ENCODE data around the gene HCFC1R1. TPM values are rescaled to one million over a fixed set of nuclear protein-coding genes. Genes with fewer than 3 reads are reported as not detected.
A peak's percentile ranks its signal among the peaks of the same experiment; 100 is the strongest.

The HCFC1R1 gene
- total and polyA plus RNA-seq, 8 donors: 25.1 to 66.6 (median 32.8) TPM

DNA sequence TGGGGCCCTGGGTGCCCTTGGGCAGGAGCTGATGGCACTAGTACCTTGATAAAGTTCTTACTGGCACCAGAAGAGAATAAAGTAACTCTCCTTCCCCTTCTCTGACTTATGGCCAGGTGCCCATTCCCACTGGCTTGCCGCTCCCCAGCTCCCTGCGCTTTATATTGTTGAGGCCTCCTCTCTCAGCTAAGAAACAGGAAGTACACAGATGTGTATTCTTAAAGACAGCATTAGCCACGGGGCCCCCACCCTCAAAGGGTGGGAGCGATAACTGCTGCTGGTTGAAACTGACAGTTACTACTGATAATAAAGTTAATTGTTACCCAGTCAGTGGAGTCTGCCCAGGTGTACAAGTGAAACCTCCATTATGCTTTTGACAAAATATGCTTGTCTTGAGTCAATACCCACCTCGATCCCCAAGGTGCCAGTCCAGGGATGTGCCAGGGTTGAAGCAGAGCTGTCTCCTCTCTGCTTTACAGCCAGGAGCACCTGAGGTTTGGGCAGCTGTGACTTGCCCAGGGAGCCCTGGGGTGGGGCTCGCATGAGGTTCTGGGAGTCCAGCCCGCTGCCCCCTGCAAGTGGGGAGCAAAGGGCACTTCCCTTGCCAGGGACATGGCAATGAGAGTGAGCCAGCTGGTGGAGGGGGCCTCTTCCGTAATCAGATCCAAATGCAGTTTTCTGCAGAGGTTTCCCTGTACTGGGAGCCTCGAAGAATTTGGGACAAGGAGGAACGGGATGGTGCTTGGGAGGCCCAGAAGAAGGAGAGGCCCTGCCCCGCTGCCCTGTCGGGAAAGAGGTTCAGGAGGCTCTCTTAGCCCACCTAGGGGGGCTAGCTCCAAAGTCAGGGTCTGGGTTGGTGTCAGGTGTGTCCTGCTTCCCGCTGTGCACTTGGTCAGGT, 16.4 kb downstream of the HCFC1R1 start:
- Histone ChIP-seq H3K27ac (peak overlapping the region in 1 of 2 donors; percentile 89), H3K4me3 (peak overlapping the region in 1 of 2 donors; percentile 26), H3K4me1 (peaks cover 7 to 60% of the 10 kb centered on the region in 2 donors)

DNA sequence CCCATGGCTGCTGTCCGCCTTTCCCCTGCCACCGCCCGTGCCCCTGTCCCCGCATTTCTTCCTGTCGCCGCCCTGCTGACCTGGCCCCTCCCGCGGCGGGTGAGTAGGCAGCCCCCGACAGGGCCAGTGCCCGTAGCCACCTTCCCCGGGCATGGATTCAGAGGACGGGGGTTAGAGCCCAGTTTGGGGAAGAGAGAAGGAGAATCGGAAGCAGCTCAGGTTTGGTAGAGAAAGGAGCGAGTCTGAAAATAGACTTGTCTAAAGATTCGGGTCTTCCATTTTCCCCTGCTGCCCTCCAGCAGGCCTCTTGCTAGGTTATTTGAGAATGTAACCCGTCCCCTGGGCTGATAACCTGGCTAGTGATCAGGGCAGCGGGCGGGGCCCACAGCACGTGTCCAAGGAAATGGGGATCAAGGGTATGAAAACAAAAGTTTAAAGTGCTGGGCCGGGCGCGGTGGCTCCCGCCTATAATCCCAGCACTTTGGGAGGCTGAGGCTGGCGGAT, 18.9 kb downstream of the HCFC1R1 start:
- Histone ChIP-seq H3K9me3 (no peaks in the 10 kb centered on the region), H3K36me3 (no peaks in the 10 kb centered on the region), H3K27ac (peak overlapping the region; percentile 5 to 89), H3K27me3 (peaks cover 6 to 60% of the 10 kb centered on the region in 2 donors), H3K4me3 (peak overlapping the region; percentile 17 to 47), H3K4me1 (peaks cover 7 to 54% of the 10 kb centered on the region in 2 donors)
- intact Hi-C loops (cut with DNase I): no loop called here
- TF ChIP-seq, protein P1, sequence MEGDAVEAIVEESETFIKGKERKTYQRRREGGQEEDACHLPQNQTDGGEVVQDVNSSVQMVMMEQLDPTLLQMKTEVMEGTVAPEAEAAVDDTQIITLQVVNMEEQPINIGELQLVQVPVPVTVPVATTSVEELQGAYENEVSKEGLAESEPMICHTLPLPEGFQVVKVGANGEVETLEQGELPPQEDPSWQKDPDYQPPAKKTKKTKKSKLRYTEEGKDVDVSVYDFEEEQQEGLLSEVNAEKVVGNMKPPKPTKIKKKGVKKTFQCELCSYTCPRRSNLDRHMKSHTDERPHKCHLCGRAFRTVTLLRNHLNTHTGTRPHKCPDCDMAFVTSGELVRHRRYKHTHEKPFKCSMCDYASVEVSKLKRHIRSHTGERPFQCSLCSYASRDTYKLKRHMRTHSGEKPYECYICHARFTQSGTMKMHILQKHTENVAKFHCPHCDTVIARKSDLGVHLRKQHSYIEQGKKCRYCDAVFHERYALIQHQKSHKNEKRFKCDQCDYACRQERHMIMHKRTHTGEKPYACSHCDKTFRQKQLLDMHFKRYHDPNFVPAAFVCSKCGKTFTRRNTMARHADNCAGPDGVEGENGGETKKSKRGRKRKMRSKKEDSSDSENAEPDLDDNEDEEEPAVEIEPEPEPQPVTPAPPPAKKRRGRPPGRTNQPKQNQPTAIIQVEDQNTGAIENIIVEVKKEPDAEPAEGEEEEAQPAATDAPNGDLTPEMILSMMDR (IDR thresholded peaks at IDR 0.05): no peak
- DNase-seq (peak in 2 of 4 donors; percentile 67 to 90), ATAC-seq (peak; percentile 23)

More for the DNA sequence above, 16.4 kb downstream of the HCFC1R1 start:
- no peaks in the 10 kb centered on the region for H3K36me3 ChIP-seq
- TF ChIP-seq, protein P1 (IDR thresholded peaks at IDR 0.05): no peak
- peaks cover 12 to 74% of the 10 kb centered on the region in 2 donors for H3K27me3 ChIP-seq
- intact Hi-C loops (cut with DNase I): no loop called here
- no peaks in the 10 kb centered on the region for H3K9me3 ChIP-seq
- ATAC-seq (no peak), DNase-seq (no peak)

DNA sequence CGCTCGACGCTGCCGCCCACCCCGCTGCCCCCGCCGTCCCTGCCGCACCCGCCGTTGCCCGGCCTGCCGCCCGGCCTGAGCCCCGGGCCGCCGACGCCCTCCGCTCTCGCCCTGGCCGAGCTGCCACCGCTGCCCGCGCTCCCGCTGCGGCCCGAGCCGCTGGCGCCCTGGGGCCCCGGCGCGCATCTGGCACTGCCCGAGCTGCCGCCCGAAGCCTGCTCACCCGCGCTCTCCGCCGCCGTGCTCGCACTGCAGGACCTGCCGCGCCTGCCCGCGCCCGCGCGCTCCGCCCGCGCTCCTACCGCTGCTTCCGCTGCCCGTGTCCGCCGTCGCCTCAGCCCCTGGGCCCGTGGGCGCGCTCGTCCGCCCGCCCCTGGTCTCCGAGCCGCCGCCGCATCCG, 19.4 kb downstream of the HCFC1R1 start:
- peaks cover 7 to 48% of the 10 kb centered on the region in 2 donors for H3K4me1 ChIP-seq
- H3K9me3 ChIP-seq: no peaks in the 10 kb centered on the region
- no peak for ATAC-seq
- H3K36me3 ChIP-seq: no peaks in the 10 kb centered on the region
- intact Hi-C loops (cut with DNase I): no loop called here
- peaks cover 6 to 55% of the 10 kb centered on the region in 2 donors for H3K27me3 ChIP-seq
- TF ChIP-seq, protein P1 (IDR thresholded peaks at IDR 0.05): no peak
- no peak overlapping the region for H3K27ac ChIP-seq
- peak in 1 of 4 donors; percentile 85 for DNase-seq
- H3K4me3 ChIP-seq: peak overlapping the region in 1 of 2 donors; percentile 47

DNA sequence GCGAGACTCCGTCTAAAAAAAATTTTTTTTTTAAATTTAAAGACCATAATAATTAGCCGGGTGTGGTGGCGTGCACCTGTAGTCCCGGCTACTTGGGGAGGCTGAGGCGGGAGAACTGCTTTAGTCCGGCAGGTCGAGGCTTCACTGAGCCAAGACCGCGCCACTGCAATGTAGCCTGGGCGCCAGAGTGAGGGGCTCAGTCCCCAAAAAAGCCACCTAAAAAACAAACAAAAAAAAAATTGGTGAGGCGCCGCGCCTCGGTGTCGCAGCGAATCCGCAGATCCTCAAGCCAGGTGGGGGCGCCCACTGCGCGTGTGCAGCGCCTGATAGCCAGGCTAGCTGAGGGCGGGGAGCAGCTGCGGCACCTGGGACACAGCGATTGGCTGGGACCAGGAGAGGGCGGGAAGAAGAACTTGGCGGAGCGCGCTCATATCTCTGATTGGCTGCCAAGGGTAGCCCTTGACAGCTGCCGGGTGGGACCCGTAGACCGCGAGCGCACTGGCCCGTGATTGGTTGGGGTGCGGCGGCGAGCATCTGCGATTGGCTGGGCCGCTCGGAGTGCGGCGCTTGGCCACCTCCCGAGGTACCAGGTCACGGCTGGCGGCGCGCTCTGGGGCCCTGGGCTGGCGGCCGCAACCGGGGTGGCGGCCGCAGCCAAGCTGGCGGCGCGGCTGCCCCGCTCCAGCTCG, 20.0 kb downstream of the HCFC1R1 start:
- TF ChIP-seq, protein P1 (IDR thresholded peaks at IDR 0.05): peak; percentile 32 to 41
- peak overlapping the region in 1 of 2 donors; percentile 47 for H3K4me3 ChIP-seq
- no peaks in the 10 kb centered on the region for H3K36me3 ChIP-seq
- H3K27ac ChIP-seq: no peak overlapping the region
- peaks cover 5 to 43% of the 10 kb centered on the region in 2 donors for H3K4me1 ChIP-seq
- ATAC-seq (peak; percentile 96), DNase-seq (peak; percentile 85 to 98 (median 97))
- H3K9me3 ChIP-seq: no peaks in the 10 kb centered on the region
- peaks cover 6 to 49% of the 10 kb centered on the region in 2 donors for H3K27me3 ChIP-seq
- intact Hi-C loops (cut with DNase I): no loop called here

Measured in left lung (tissue), 10 donors.